T-helper 2 cell treated with Interferon-gamma antibody and Interleukin-4, amounts not matched to agents 100 ng/mL and 5 ng/mL, for 36 hours (primary cell): ENCODE data around the gene HACD2. TPM values are rescaled to one million over a fixed set of nuclear protein-coding genes. Genes with fewer than 3 reads are reported as not detected.

Source experiments
- intact Hi-C: fragments of 100-400 bp; cut with micrococcal nuclease; formaldehyde crosslinking; loops from one replicate; pipeline ENCODE4 v1.15.1; 2023
- total RNA-seq: library from RNA; stranded (reverse); gene quantifications from 2 replicates; pipeline ENCODE4 v1.2.3, GENCODE V29; 2022

The HACD2 gene
- total RNA-seq, 1 donor from 2014 or later: 24.9 TPM

GRCh38 chr3:123527046-123527445 lies 57.8 kb downstream of the HACD2 start:
- intact Hi-C loops: no loop called here

DNA sequence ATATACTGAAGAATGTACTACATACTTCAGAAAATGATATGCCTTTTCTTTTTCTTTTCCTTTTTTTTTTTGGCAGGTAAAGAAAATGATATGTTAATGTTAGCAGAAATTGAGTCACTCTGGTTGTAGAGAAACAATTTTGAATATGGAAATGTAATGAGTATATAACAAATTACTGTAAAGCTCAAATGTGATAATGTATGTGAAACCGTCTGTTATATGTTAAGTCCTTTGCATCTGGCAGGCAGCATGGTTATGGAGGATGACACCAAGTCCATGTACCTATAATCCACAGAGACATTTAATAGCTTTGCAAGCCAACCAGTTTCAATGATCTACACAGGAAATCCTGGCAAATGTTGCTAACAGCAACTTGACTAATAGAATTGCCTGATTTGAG lies 58.4 kb downstream of the HACD2 start:
- intact Hi-C loops: no loop called here

GRCh38 chr3:123525433-123525832 lies 59.4 kb downstream of the HACD2 start:
- intact Hi-C loops: no loop called here

GRCh38 chr3:123524981-123525380 lies 59.9 kb downstream of the HACD2 start:
- intact Hi-C loops: no loop called here

DNA sequence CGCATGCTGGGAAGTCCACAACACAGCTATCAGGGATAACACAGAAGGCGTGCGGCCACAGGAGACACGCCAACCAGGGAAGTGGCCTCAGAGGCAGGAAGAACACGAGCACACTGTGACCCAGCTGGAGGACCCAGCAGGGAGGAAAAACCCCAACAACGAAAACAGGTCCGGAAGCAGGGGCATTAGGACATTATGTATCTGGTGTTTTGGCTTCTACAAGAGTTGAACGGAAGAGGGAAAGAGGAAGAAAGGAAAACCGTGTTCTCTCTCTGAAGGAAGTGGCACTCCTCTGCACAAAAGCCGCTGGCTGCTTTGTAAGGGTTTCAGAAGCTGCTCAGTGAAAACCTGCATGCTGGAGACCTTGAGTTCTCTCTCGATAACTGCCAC lies 61.8 kb downstream of the HACD2 start:
- intact Hi-C loops: no loop called here

DNA sequence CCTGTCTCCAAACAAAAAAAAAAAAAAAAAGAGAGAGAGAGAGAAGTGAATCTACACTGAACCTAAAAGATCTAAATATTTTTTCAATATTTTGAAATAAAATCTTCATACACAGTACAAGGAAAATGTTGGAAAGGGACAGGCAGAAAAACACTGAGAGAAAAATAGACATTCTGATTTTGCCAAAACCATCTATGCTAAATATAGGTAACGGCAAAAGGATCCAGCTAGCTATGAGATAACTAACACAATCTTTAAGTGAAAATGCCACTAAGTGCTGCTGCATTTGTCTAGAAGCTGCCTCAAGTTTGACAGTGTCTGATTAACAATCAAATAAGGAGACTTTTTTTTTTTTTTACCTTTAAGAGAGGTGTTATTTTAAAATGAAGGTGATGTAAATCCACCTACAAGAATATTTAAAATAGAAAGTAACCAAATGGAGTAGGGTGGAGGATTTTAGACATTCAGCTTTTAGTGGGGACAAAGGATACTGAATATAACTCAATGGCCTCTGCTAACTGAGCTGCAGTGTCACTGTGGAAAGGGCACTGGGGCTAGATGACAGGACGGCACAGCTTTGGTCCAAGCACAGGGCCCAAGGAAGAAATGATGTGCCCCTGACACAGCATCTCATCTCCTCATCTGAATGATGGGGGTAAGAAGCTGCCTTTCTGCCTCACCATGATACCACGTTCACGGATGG lies 62.4 kb downstream of the HACD2 start:
- intact Hi-C loops: no loop called here

- intact Hi-C loops: no loop called here
These were observed 63.5 kb downstream of the HACD2 start for GRCh38 chr3:123521179-123521969.

DNA sequence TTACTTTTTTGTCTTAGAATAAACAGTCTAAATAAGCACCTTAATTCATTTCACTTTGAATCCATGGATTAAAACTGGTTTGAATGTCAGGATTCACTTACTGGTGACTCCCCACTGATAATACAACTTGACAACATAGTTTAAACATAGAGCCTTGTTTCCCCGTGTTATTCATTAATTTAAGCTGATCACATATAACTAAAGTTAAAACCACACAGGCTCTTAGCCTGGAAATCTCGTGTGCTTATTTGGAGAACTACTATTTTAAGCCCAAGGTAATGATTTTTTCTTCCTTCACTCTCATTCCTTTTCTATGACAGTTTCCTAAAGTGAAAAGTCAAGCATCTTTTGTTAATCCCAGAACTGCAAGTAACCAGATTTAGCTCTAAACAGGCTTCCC lies 64.2 kb downstream of the HACD2 start:
- intact Hi-C loops: no loop called here

GRCh38 chr3:123518892-123519485 lies 65.9 kb downstream of the HACD2 start:
- intact Hi-C loops: no loop called here

DNA sequence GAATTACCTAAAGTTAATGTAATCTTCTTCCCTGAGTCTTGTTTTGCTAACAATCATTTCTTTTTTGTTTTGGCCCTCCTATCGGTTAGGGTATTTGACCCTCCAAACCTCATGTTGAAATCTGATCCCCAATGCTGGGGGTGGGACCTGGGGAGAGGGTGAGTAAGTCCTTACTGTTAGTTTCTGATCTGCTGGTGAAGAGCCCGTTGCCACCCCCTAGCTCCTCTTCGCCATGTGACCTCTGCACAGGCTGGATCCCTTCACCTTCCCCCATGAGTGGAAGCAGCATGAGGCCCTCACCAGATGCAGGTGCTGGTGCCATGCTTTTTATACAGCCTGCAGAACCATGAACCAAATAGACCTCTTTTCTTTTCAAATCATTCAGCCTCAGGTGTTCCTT lies 73.1 kb downstream of the HACD2 start:
- intact Hi-C loops: no loop called here

DNA sequence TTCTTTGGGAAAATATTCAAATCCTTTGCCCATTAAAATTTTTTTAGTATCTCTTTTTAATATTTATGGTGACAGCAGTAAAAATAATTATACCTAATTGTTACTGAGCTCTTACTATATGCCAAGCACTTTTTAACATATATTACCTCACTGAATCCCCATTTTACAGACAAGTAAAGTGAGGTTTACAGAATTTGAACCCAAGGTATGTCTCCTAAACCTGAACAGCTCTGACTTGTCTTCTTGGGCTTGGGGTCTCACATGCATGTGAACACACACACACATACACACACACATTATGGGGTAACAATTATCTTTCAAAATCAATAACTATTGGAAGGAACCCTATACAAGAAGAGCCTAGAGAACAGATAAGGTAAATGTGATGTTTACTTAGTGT lies 73.8 kb downstream of the HACD2 start:
- intact Hi-C loops: no loop called here

- intact Hi-C loops: no loop called here
These were observed 76.7 kb downstream of the HACD2 start for GRCh38 chr3:123508178-123508577.

GRCh38 chr3:123505820-123506219 lies 79.0 kb downstream of the HACD2 start:
- intact Hi-C loops: no loop called here

DNA sequence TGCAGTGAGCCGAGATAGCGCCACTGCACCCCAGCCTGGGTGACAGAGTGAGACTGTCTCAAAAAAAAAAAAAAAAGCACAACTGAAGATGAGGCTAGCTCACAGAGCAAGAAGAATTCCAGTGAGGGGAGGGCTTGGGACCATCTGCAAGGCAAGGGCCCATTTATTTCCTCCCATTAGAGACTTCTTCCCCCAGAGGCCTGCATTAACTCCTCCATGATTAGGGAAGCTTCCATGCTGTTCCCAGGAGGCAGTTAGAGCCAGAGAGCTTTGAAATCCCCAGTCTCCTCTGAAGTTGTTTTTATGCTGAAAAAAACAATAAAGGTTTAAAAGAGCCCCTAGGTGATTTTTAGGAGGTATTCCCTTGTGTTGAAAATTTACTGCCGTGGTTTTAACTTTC lies 81.7 kb downstream of the HACD2 start:
- intact Hi-C loops: no loop called here

DNA sequence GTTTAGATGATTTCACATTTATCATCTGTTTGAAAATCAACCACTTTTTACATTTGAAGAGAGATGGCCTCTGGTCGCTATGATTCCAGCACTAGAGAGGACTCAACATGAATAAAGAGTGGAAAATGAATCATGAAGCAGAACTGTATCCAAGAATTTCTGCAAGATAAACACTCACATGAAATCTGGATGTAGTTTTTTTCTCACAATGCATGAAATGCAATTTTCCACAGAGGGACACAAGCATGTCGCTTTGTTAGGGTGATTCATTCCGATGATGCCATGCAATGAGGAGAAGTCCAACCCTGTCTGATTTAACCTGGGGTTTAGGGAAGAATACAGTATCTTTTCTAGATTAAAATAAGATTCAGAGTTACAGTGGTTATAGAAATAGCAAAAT lies 85.5 kb downstream of the HACD2 start:
- intact Hi-C loops: no loop called here

DNA sequence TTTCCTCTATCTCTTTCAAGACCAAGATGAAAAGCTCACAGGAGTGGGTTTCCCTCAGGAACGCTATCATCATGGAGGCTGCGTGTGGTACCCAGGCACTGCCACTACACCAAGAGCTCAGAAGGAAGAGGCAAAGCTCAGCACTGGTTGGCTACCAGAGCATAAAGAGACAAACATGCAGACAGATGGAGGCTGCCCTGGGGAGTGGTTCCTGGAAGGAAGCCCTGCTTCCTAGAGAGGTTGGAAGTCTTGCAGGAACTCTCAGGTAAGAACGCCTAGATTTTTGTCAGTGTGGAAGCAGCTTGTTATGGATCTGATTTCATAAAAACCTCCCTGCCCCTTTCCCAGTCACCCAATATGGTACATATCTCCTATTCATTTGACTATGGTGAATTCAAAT lies 86.1 kb downstream of the HACD2 start:
- intact Hi-C loops: no loop called here

DNA sequence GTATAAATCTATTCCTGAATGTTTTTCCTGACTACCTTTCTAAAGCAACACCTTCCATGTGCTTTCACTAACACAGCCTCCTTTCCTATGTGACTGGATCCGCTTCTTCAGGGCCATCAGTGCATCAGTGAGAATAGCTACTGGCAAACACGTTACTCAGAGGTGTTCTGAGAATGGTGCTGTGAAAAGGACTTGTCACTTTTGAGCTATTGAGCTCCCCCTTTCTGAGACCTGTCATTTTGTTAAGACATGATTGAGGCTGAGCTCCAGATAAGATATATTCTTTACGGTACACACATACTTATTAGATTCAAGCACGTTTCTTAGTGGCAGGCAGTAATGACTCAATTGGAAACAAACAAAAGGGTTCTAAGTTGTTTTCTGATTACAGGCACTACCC lies 90.9 kb downstream of the HACD2 start:
- intact Hi-C loops: no loop called here

DNA sequence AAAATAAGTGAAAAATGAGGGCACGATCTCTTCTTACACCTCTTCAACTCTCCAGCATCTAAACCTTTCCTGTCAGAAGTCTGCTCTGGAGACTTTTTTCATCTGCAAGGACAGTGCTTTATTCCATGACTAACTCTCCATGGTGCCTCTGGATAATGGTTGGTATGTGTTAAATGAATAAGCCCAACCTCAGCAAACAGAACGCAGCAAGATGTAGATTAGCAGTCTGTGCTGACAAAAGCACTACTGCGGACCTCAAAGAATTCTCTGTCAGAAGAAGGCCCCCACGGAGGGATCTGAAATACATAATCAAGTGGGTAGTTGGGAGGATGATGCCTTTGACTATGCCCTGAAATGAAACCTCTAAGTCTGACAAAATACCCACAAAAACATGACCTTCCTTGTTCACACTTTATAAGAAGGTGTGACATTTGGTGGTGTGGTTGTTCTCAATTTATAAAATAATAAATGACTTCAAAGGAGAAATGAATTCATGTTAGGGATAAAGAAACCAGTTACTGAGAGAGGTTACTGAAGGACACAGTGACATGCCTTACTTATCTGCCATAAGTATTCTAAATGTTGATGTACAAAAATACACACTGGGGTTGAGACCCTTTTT lies 92.8 kb downstream of the HACD2 start:
- intact Hi-C loops: no loop called here

DNA sequence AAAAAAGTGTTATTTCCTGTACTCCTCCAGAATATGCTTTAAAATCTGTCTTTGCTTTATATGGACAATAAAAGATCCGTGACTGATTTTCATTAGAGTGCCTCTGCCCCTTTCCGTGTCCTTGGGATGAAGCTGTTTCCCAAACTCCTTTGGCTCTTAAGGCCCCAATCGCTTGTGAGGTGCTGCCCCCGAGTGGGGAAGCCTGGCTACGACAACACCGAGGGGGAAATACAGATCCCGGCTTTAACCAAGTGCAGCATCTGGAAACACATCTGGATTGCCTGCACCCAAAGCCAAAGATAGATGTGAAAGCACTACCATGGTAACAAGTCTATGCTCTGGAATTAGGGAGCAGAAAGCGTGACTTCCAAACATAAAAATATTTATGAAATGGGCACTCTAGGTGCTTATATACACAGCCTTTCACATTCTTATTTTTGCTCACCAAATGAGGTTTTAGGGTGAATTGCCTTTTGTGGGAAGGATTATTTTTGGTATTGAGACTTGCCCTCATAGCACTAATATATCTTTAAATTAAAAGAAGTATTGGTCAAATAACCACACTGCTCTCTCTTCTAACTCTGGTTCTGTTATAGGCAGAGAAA lies 95.4 kb downstream of the HACD2 start:
- intact Hi-C loops: loop anchor here (1.0 to 5.0 kb wide), 2 partner anchors 42 to 160 kb away; partner anchors contain the start of gene ADCY5

DNA sequence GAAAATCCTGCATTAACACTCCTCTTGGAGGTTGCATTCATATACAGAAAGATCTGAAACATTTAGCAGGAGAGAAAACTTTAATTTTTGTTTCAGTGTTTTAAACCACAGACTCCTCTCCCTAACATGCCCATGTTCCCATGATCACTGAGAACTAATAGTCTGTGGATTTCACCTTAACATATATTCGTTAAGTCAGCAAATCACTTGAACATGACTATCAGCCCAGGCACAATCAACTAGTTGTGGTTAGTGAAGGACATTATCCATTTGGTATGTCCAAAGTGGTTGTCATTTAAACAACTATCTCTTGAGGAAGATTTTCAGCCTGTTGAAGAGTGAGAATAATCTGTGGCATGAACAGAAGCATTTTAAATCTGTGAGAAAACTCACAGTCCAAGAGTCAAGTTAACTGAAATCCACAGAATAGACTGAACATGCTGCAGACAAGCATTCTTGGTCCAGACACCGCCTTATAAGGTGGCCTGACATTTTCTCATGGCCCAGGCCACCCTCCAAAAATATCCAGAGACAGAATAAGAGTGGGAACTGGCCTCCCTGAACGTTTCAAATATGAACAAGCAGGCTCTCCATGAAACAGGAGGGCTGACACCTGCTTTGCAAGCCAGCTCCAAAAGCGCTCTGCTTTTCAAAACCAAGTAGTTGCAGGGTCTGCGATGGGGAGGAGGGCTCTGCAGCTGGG lies 96.1 kb downstream of the HACD2 start:
- intact Hi-C loops: loop anchor here (1.0 to 5.0 kb wide), 2 partner anchors 41 to 159 kb away; partner anchors contain the start of gene ADCY5

DNA sequence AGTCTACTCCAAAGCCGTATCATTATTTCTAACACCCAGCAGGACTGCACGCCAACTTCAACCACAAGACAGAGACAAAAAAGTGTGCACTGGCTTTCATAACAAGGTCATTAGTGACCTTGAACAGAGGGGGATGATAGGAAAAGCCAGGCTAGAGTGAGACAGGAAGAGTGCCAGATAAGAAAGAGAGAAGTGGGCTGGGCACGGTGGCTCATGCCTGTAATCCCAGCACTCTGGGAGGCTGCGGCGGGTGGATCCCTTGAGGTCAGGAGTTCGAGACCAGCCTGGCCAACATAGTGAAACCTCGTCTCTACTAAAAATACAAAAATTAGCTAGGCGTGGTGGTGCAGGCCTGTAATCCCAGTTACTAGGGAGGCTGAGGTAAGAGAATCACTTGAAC lies 97.8 kb downstream of the HACD2 start:
- intact Hi-C loops: loop anchor here (5.0 kb wide), 1 partner anchor 40 kb away; the partner anchor contains the start of gene ADCY5
